Mesodermal cell (in vitro differentiated cells): ENCODE data around the gene IGLL5.

Experiments used
- H3K27ac ChIP-seq: 2 replicates; pipeline ENCODE4 v1.7.0; 2013; ENCODE audit warnings: mild to moderate bottlenecking, low read depth, low read length, moderate library complexity; ENCODE audit not compliant: severe bottlenecking
- H3K36me3 ChIP-seq: 2 replicates; pipeline ENCODE4 v1.7.1; 2013; ENCODE audit warnings: mild to moderate bottlenecking, low read length, moderate library complexity; ENCODE audit not compliant: control insufficient read depth, insufficient read depth
- H3K4me1 ChIP-seq: one replicate; pipeline ENCODE4 v1.7.1; 2013; ENCODE audit warnings: mild to moderate bottlenecking, low read length; ENCODE audit not compliant: insufficient read depth, control insufficient read depth, poor library complexity, severe bottlenecking
- H3K4me3 ChIP-seq: 2 replicates; pipeline ENCODE4 v1.7.0; 2013; ENCODE audit warnings: low read length, control low read depth, mild to moderate bottlenecking; ENCODE audit not compliant: insufficient read depth, poor library complexity, severe bottlenecking; ENCODE audit errors: extremely low read depth
- H3K9me3 ChIP-seq: 2 replicates; pipeline ENCODE4 v1.7.1; 2013; ENCODE audit warnings: mild to moderate bottlenecking, low read length, moderate library complexity; ENCODE audit not compliant: control insufficient read depth
- WGBS, 2 experiments: methylation state at CpG; one replicate each; pipeline ENCODE4 v1.1.5; 2013; ENCODE audit warnings: missing lambda C conversion rate in 2 of 2; ENCODE audit not compliant: insufficient coverage in 2 of 2; 5-methylcytosine and 5-hydroxymethylcytosine counted together

IGLL5 gene

DNA sequence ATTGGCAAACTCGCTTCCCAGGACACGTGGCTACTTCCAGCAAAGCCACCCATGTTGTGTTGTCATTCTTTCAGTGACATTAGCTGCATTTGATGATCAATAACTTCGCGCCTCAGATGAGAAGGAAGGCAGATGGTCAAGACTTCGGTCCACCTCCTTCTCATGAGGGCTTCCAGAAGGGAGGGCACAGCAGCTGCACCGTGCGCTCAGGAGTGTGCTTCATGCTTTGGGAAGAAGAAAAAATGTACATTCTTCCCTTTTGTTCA, 25.3 kb downstream of the IGLL5 start:
- no peaks in the 10 kb centered on the region for H3K9me3 ChIP-seq
- 84 to 94% methylated on average over 7 of the region's 7 CpGs for WGBS, 2 experiments
- H3K4me1 ChIP-seq = no peaks in the 10 kb centered on the region
- no peak overlapping the region for H3K4me3 ChIP-seq
- no peak overlapping the region for H3K27ac ChIP-seq
- H3K36me3 ChIP-seq = no peaks in the 10 kb centered on the region

DNA sequence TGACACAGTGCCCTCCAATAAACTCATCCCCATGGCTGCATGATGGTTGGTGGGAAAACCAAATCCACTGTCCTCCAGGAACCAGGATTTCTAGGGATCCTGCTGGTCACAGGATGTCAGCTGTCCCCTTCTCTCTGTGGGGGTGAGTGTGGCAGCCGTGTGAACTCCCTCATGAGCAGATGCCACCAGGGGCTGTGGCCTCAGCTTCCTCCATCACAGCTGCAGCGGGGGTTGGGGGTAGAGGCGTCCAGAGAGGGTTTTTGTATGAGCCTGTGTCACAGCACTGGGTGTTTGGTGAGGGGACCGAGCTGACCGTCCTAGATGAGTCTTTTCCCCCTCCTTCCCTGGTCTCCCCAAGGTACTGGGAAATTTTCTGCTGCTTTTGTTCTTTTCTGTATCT, 26.4 kb downstream of the IGLL5 start:
- WGBS, 2 experiments = no CpG with 5 or more reads among the region's 5 CpGs
- Histone ChIP-seq H3K27ac (no peak overlapping the region), H3K4me3 (no peak overlapping the region), H3K36me3 (no peaks in the 10 kb centered on the region), H3K4me1 (no peaks in the 10 kb centered on the region), H3K9me3 (no peaks in the 10 kb centered on the region)

DNA sequence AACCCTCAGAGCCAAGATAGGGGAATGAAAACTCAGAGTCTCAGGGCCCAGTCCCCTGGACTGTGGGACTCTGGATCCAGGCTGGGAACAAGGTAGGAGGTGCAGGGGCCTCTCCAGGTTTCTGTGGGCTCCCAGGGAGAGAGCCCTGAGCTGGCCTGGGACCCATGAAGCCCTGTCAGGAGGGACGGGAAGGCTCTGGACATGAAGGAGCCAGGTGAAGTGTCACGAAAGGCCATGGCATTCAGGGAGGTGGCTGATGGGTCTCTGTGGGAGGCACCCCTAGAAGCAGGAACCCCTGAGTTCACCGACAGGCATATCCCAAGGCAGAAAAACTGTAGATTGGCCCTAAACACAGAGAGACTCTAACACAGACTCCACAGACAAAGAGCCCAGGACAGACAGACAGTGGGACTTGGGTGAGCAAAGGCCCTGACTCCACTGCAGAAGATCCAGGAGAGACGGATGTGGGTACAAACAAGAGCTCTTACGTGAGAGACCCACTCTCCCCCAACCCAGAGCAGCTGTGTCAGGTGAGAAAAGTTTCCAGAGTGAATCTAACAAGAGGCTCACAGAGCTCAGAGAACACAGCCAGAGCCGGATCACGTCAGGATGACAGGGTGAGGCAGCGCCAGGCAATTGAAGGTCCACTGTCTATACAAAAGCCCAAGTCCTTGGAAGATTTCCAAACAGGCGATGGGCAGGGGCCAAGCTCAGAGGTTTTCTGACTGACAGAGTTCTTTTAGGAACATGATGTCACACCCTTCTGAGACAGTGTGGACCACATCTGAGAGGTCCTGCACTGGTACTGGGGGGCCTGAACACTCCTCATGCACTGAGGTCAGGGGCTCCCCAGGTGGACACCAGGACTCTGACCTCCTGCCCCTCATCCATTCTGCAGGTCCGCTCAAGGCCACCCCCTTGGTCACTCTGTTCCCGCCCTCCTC, 27.4 kb downstream of the IGLL5 start:
- 88 to 94% methylated on average over 8 to 9 of the region's 11 CpGs for WGBS, 2 experiments
- H3K9me3 ChIP-seq = no peaks in the 10 kb centered on the region

DNA sequence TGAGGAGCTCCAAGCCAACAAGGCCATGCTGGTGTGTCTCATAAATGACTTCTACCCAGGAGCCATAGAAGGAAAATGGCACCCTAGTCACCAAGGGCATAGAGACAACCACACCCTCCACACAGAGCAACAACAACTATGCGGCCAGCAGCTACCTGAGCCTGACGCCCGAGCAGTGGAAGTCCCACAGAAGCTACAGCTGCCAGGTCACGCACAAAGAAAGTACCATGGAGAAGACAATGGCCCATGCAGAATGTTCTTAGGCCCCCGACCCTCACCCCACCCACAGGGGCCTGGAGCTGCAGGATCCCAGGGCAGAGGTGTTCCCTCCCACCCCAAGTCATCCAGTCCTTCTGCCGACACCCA, 28.0 kb downstream of the IGLL5 start:
- 73 to 90% methylated on average over 2 to 5 of the region's 6 CpGs for WGBS, 2 experiments
- H3K4me3 ChIP-seq = no peak overlapping the region

More for the DNA sequence above, 27.4 kb downstream of the IGLL5 start:
- no peaks in the 10 kb centered on the region for H3K4me1 ChIP-seq
- no peak overlapping the region for H3K4me3 ChIP-seq
- H3K27ac ChIP-seq = no peak overlapping the region
- H3K36me3 ChIP-seq = no peaks in the 10 kb centered on the region

DNA sequence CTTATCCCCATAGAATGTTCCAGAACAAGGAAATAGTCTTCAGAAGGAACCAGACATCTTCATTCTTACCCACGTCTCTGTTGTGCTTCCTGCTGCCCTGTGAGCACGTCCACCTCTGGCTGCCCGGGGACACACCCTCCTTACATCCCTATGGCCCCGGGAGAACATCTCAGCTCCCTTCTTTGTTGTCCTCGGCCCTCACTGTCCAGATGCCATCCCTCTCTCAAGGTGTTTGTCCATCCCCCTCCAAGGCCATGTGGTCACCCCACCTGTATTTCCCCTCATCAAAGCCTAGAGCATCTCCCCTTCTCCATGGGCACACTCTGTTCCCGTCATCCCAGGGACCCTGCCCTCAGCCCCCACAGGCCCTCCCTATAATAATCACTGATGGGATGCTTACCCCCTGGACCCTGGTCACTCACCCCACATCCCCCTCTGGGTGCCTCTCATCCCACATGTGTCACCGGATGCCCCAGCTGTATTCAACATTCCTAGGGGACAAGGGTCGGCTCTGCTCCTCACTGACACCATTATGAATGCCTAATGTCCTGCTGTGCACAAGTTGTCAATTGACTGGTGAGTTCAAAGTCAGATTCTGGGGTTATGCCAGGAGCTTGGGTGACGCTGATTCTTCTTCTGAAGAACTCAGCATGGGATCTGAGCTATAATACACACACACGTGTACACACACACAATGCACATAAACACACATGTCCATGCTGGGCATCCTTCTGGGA, 28.8 kb downstream of the IGLL5 start:
- H3K4me1 ChIP-seq = no peaks in the 10 kb centered on the region
- no peaks in the 10 kb centered on the region for H3K9me3 ChIP-seq
- H3K4me3 ChIP-seq = no peak overlapping the region
- H3K27ac ChIP-seq = no peak overlapping the region
- WGBS, 2 experiments = 84 to 94% methylated on average over 6 to 8 of the region's 10 CpGs
- no peaks in the 10 kb centered on the region for H3K36me3 ChIP-seq

More for the DNA sequence above, 28.0 kb downstream of the IGLL5 start:
- Histone ChIP-seq H3K9me3 (no peaks in the 10 kb centered on the region), H3K36me3 (no peaks in the 10 kb centered on the region), H3K4me1 (no peaks in the 10 kb centered on the region), H3K27ac (no peak overlapping the region)

DNA sequence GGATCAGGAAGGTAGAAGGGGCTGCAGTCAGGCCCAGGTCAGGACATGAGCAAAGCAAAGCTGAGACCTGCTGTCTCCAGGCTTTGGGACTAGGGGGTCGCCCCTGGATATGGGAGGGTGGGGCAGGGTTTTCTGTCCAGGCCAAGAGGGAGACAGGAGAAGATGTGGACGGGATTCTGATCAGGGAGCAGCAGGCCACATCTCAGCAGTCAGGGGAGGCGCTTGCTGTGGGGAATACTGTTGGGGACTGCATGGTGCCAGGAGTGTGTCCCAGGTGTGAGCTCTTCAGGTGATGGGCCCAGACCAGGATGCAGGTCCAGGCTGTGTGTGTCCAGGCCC, 29.3 kb downstream of the IGLL5 start:
- H3K36me3 ChIP-seq = no peaks in the 10 kb centered on the region
- H3K4me3 ChIP-seq = no peak overlapping the region
- H3K27ac ChIP-seq = no peak overlapping the region
- H3K4me1 ChIP-seq = no peaks in the 10 kb centered on the region
- H3K9me3 ChIP-seq = no peaks in the 10 kb centered on the region
- WGBS, 2 experiments = 92% methylated on average over 3 of the region's 3 CpGs

DNA sequence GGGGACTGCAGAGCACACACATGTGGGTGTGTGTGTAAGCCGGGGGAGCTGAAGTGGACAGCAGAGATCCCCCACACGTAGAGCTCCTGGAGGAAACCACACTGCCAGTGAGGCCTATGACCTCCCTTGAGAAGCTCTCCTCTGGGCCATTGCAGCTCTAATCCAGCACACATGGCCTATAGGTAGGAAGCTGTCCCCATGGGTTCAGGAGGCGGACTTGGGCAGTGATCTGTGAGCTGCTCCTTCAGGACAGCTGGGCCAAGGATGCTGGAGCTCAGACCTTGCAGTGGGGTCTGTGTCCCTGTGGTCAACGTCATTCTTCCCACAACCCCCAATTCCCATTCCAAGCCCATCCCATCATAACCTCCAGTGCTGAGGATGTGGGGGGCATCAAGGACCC, 29.8 kb downstream of the IGLL5 start:
- Histone ChIP-seq H3K4me3 (no peak overlapping the region), H3K9me3 (no peaks in the 10 kb centered on the region), H3K4me1 (no peaks in the 10 kb centered on the region), H3K36me3 (no peaks in the 10 kb centered on the region), H3K27ac (no peak overlapping the region)
- WGBS, 2 experiments = 90 to 93% methylated on average over 3 to 4 of the region's 4 CpGs

DNA sequence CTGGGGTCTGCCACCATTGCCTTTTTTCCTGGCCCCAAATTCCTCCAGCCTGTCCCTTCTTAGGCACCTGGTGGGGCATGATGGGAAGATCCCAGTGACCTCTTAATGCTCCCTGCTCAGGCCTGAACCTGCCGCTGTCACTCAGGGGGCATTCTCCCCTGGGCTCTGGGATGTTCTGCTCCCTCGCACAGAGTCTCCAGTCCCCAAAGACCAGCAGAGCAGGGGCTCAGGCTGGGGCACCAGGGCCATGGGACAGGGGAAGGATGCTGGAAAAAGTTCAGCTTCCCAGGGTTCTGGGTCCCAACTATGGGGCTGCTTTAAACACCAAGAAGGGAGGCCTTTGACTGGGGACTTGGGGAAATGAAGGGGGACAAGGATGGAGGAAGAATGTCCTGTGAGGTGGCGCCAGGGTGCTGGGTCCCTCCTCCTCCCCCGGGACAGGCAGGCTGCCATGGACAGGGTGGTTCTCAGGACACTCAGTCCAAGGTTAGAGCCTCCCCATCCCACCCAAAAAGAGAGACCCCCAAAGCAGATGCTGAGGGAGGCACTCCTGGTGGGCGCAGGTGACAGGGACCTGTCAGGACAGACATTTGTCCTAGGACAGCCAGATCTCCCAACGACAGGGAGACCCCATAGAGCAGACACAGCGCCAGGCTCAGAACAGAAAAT, 30.8 kb downstream of the IGLL5 start:
- Histone ChIP-seq H3K4me1 (no peaks in the 10 kb centered on the region), H3K36me3 (no peaks in the 10 kb centered on the region), H3K9me3 (no peaks in the 10 kb centered on the region), H3K4me3 (no peak overlapping the region), H3K27ac (no peak overlapping the region)
- 83 to 87% methylated on average over 6 to 7 of the region's 7 CpGs for WGBS, 2 experiments

DNA sequence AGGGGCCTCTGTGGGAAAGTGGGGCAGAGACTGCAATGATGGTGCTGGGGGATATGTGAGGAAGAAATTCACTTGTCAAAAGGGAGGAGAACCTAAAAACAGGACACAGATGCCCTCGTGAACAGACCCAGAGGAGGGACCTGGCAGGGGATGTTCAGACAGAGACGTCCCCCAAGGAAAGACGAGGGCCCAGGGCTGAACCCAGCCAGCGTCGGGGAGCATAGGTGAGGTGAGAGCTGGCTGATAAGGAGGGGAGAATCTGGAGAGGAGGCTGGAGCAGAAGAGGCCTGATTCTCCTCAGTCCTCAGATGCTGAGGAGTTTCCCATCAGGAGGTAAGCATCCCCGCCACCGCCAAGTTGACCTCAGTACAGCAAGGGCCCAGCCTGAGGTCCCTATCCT, 31.4 kb downstream of the IGLL5 start:
- H3K36me3 ChIP-seq = no peaks in the 10 kb centered on the region
- no peak overlapping the region for H3K4me3 ChIP-seq
- no peaks in the 10 kb centered on the region for H3K9me3 ChIP-seq
- 89 to 90% methylated on average over 5 of the region's 7 CpGs for WGBS, 2 experiments
- H3K27ac ChIP-seq = no peak overlapping the region
- no peaks in the 10 kb centered on the region for H3K4me1 ChIP-seq

DNA sequence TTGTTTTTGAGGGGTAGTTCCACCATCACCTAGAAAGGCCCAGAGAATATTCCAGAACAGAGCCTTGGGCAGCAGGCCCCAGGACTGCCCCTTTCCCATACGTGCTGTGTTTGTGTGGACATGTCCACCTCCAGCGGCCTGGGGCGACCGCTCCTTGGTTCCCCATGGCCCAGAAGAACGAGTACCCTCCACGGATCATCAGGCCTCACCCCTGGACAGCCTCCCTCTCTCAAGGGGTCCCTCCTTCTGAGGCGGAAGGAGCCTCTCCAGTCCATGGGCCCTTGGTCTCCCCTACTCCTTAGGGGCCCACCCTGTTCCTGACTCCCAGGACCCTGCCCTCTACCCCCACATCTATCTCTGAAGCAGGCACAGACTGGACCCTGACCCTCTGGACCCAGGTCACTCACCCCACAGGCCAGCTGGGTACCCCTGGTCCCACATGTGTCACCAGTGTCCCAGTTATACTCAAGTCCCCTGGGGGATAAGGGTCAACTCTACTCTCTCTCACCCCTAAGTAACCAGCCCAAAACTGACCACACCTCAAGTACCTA, 32.6 kb downstream of the IGLL5 start:
- H3K27ac ChIP-seq = no peak overlapping the region
- H3K9me3 ChIP-seq = no peaks in the 10 kb centered on the region
- H3K4me3 ChIP-seq = no peak overlapping the region
- H3K4me1 ChIP-seq = no peaks in the 10 kb centered on the region
- H3K36me3 ChIP-seq = no peaks in the 10 kb centered on the region
- WGBS, 2 experiments = 83 to 90% methylated on average over 6 to 7 of the region's 7 CpGs
